IMR-90 (cell line): ENCODE data around the gene CALU. TPM values are rescaled to one million over a fixed set of nuclear protein-coding genes. Genes with fewer than 3 reads are reported as not detected.

Experiments
- ATAC-seq: fragments of 200-7000 bp; cut with Tn5 transposase; 2 replicates; pipeline ENCODE4 v1.9.1; 2020; ENCODE audit warnings: low read depth, mild to moderate bottlenecking, moderate library complexity
- BruUV-seq: library from RNA; stranded (reverse); fragments of 400-500 nt; replicated peaks from 2 replicates; lab custom pipeline; 2021; lab: Mats Ljungman, UMichigan
- CTCF ChIA-PET: fragments of 300-600 bp; formaldehyde crosslinking; extraction: SDS; loops from one replicate; lab custom pipeline; 2021; ENCODE audit warnings: antibody characterized with exemption; lab: Yijun Ruan, JAX
- POLR2A ChIA-PET: fragments of 300-600 bp; sonication (Branson Sonifier 250); formaldehyde crosslinking; loops from one replicate; lab custom pipeline; 2022; ENCODE audit warnings: antibody characterized with exemption; ENCODE audit not compliant: unreplicated experiment; lab: Charles Lee
- DNase-seq: peaks from one replicate; pipeline ENCODE4 v3.0.0; 2013
- H2AFZ ChIP-seq: replicated peaks from 2 replicates; pipeline ENCODE3; 2013; ENCODE audit warnings: low read length, mild to moderate bottlenecking; ENCODE audit not compliant: poor library complexity
- H2AK5ac ChIP-seq: 2 replicates; pipeline ENCODE4 v1.6.1; 2013; ENCODE audit warnings: low read depth, low read length, inconsistent platforms
- H2AK9ac ChIP-seq: replicated peaks from 2 replicates; pipeline ENCODE3; 2013; ENCODE audit warnings: mild to moderate bottlenecking, low read depth, low read length, moderate library complexity; ENCODE audit not compliant: poor library complexity
- H2BK120ac ChIP-seq: 2 replicates; pipeline ENCODE4 v1.6.1; 2013; ENCODE audit warnings: low read depth, low read length, inconsistent platforms
- H2BK15ac ChIP-seq: 3 replicates; pipeline ENCODE4 v1.6.1; 2013; ENCODE audit warnings: low read depth, low read length, inconsistent platforms
- H2BK20ac ChIP-seq: 2 replicates; pipeline ENCODE4 v1.6.1; 2013; ENCODE audit warnings: low read depth, mild to moderate bottlenecking, inconsistent platforms, low read length, moderate library complexity
- H2BK5ac ChIP-seq: 2 replicates; pipeline ENCODE4 v1.6.1; 2013; ENCODE audit warnings: mild to moderate bottlenecking, low read depth, low read length, inconsistent platforms; ENCODE audit not compliant: poor library complexity, severe bottlenecking
- H3K14ac ChIP-seq: replicated peaks from 2 replicates; pipeline ENCODE4 v1.6.1; 2013; ENCODE audit warnings: low read depth, low read length, inconsistent platforms
- H3K18ac ChIP-seq: 2 replicates; pipeline ENCODE4 v1.6.1; 2013; ENCODE audit warnings: low read depth, low read length, control low read depth
- H3K23ac ChIP-seq: 2 replicates; pipeline ENCODE4 v1.6.1; 2013; ENCODE audit warnings: low read depth, low read length, inconsistent platforms
- H3K27ac ChIP-seq: 2 replicates; pipeline ENCODE4 v1.5.1; 2013; ENCODE audit warnings: mild to moderate bottlenecking, control low read depth, low read length; ENCODE audit not compliant: insufficient read depth
- H3K27me3 ChIP-seq: 2 replicates; pipeline ENCODE4 v1.6.1; 2013; ENCODE audit warnings: low read length; ENCODE audit not compliant: control insufficient read depth, insufficient read depth
- H3K36me3 ChIP-seq: 2 replicates; pipeline ENCODE4 v1.6.1; 2013; ENCODE audit warnings: low read length, mixed read lengths; ENCODE audit not compliant: control insufficient read depth, insufficient read depth
- H3K4ac ChIP-seq: 2 replicates; pipeline ENCODE4 v1.6.1; 2013; ENCODE audit warnings: low read depth, low read length, inconsistent platforms
- H3K4me1 ChIP-seq: 2 replicates; pipeline ENCODE4 v1.6.1; 2013; ENCODE audit warnings: low read length, mixed read lengths; ENCODE audit not compliant: control insufficient read depth, insufficient read depth
- H3K4me2 ChIP-seq: 2 replicates; pipeline ENCODE4 v1.6.1; 2013; ENCODE audit warnings: low read depth, mild to moderate bottlenecking, control low read depth, low read length, moderate library complexity
- H3K4me3 ChIP-seq: 2 replicates; pipeline ENCODE4 v1.5.1; 2013; ENCODE audit warnings: low read depth, mild to moderate bottlenecking, control low read depth, low read length, moderate library complexity; ENCODE audit not compliant: insufficient read depth
- H3K56ac ChIP-seq: 2 replicates; pipeline ENCODE4 v1.6.1; 2013; ENCODE audit warnings: low read length, inconsistent platforms; ENCODE audit not compliant: insufficient read depth; ENCODE audit errors: extremely low read depth
- H3K79me1 ChIP-seq, 2 experiments: 2 replicates each; pipeline ENCODE4 v1.6.1; 2013; ENCODE audit warnings: low read length in 2 of 2, inconsistent platforms in 1 of 2, low read depth in 1 of 2
- H3K9ac ChIP-seq: 2 replicates; pipeline ENCODE4 v1.6.1; 2013; ENCODE audit warnings: low read depth, low read length, control low read depth
- H3K9me1 ChIP-seq: 2 replicates; pipeline ENCODE4 v1.6.1; 2013; ENCODE audit warnings: low read length, inconsistent platforms; ENCODE audit not compliant: insufficient read depth
- H3K9me3 ChIP-seq: 2 replicates; pipeline ENCODE4 v1.6.1; 2013; ENCODE audit warnings: low read length; ENCODE audit not compliant: control insufficient read depth, insufficient read depth
- H4K20me1 ChIP-seq: 2 replicates; pipeline ENCODE4 v1.6.1; 2013; ENCODE audit warnings: low read length, inconsistent platforms; ENCODE audit not compliant: insufficient read depth
- H4K5ac ChIP-seq: 2 replicates; pipeline ENCODE4 v1.6.1; 2013; ENCODE audit warnings: mild to moderate bottlenecking, low read depth, low read length, control low read depth
- H4K8ac ChIP-seq, 2 experiments: 2 replicates each; pipeline ENCODE4 v1.6.1; 2013; ENCODE audit warnings: low read depth in 2 of 2, low read length in 2 of 2, control low read depth in 1 of 2, inconsistent platforms in 1 of 2
- H4K91ac ChIP-seq: 2 replicates; pipeline ENCODE4 v1.6.1; 2013; ENCODE audit warnings: low read depth, low read length, inconsistent platforms; ENCODE audit not compliant: insufficient read depth
- BHLHE40 ChIP-seq: fragments of 150-350 bp; IDR thresholded peaks from 2 replicates; pipeline ENCODE4 v1.6.1; 2016; ENCODE audit warnings: mild to moderate bottlenecking, low read depth, low read length
- CEBPB ChIP-seq: IDR thresholded peaks from 2 replicates; pipeline ENCODE4 v1.6.1; 2012; ENCODE audit warnings: low read depth, low read length, improper control_type of control experiment
- CHD1 ChIP-seq: IDR thresholded peaks from 2 replicates; pipeline ENCODE4 v1.6.1; 2012; ENCODE audit warnings: low read depth, low read length, improper control_type of control experiment
- FOS ChIP-seq: fragments of 150-350 bp; IDR thresholded peaks from 2 replicates; pipeline ENCODE4 v1.6.1; 2016; ENCODE audit warnings: low read depth, low read length
- MAFK ChIP-seq: IDR thresholded peaks from 2 replicates; pipeline ENCODE4 v1.6.1; 2012; ENCODE audit warnings: low read depth, low read length, improper control_type of control experiment
- MAZ ChIP-seq: IDR thresholded peaks from 2 replicates; pipeline ENCODE4 v1.6.1; 2012; ENCODE audit warnings: low read depth, mild to moderate bottlenecking, low read length, improper control_type of control experiment, moderate library complexity, borderline replicate concordance
- NFE2L2 ChIP-seq: fragments of 150-350 bp; IDR thresholded peaks from 2 replicates; pipeline ENCODE4 v1.6.1; 2016; ENCODE audit warnings: low read depth, mild to moderate bottlenecking, low read length
- POLR2A ChIP-seq: IDR thresholded peaks from 2 replicates; pipeline ENCODE4 v1.6.1; 2012; ENCODE audit warnings: mild to moderate bottlenecking, low read depth, low read length
- RAD21 ChIP-seq: IDR thresholded peaks from 2 replicates; pipeline ENCODE4 v1.6.1; 2012; ENCODE audit warnings: low read length, improper control_type of control experiment
- RCOR1 ChIP-seq: IDR thresholded peaks from 2 replicates; pipeline ENCODE4 v1.6.1; 2012; ENCODE audit warnings: mild to moderate bottlenecking, low read length, improper control_type of control experiment; ENCODE audit not compliant: insufficient replicate concordance
- SMC3 ChIP-seq: fragments of 150-350 bp; IDR thresholded peaks from 2 replicates; pipeline ENCODE4 v1.6.1; 2016; ENCODE audit warnings: low read depth, mild to moderate bottlenecking, antibody characterized with exemption, low read length, moderate library complexity
- USF2 ChIP-seq: fragments of 150-350 bp; IDR thresholded peaks from 2 replicates; pipeline ENCODE4 v1.6.1; 2017; ENCODE audit warnings: mild to moderate bottlenecking, antibody characterized with exemption, low read length, low read depth
- WGBS, 2 experiments: methylation state at CpG; one replicate each; pipeline versions ENCODE4 v1.1.5 to v1.1.7; 2013; ENCODE audit warnings: missing lambda C conversion rate in 2 of 2; ENCODE audit not compliant: insufficient read length in 1 of 2; ENCODE audit errors: extremely low coverage in 2 of 2; 5-methylcytosine and 5-hydroxymethylcytosine counted together
- dilution Hi-C: fragments of 300-500 bp; cut with HindIII; formaldehyde crosslinking; loops from one replicate; pipeline ENCODE4 v1.14.3; 2018; ENCODE audit warnings: low sequenced_read_pairs; ENCODE audit not compliant: unreplicated experiment
- in situ Hi-C: fragments of 300-500 bp; cut with MboI; formaldehyde crosslinking; loops from 3 replicates; pipeline ENCODE4 v1.14.3; 2019; ENCODE audit warnings: low sequenced_read_pairs, inconsistent platforms, mixed read lengths
- intact Hi-C: fragments of 100-400 bp; cut with micrococcal nuclease; formaldehyde crosslinking; loops from 2 replicates; pipeline ENCODE4 v1.10.0; 2022
- polyA plus RNA-seq, 3 experiments: library from polyadenylated mRNA; depleted of rRNA; stranded (reverse); fragments of >200 nt; gene quantifications; 2 replicates each; pipeline ENCODE4 v1.2.3, GENCODE V29; 2012; ENCODE audit warnings: low replicate concordance in 1 of 3
- total RNA-seq: library from RNA; depleted of rRNA; stranded (reverse); fragments of >200 nt; gene quantifications from 2 replicates; pipeline ENCODE4 v1.2.3, GENCODE V29; 2012
- TF ChIP-seq, protein P1 (sequence below): fragments of 150-350 bp; IDR thresholded peaks from 2 replicates; pipeline ENCODE4 v1.6.1; 2016; ENCODE audit warnings: low read depth, mild to moderate bottlenecking, low read length, moderate library complexity, borderline replicate concordance
- TF ChIP-seq, protein P2 (sequence below): conservative IDR thresholded peaks from 2 replicates; pipeline ENCODE4 v1.5.1; 2012; ENCODE audit warnings: mild to moderate bottlenecking, low read depth, low read length, improper control_type of control experiment

Gene CALU
- total and polyA plus RNA-seq, 2 of the 4 experiments (the other 2 are of a cell fraction) = 421 to 525 TPM

- H3K27me3 ChIP-seq = no peaks in the 10 kb centered on the region
- no peak overlapping the region for H2AFZ ChIP-seq
- H3K4me2 ChIP-seq = no peak overlapping the region
- CTCF ChIA-PET = no interaction called here
- no peak overlapping the region for H4K91ac ChIP-seq
- H3K4me3 ChIP-seq = no peak overlapping the region
- TF ChIP-seq, protein P1, sequence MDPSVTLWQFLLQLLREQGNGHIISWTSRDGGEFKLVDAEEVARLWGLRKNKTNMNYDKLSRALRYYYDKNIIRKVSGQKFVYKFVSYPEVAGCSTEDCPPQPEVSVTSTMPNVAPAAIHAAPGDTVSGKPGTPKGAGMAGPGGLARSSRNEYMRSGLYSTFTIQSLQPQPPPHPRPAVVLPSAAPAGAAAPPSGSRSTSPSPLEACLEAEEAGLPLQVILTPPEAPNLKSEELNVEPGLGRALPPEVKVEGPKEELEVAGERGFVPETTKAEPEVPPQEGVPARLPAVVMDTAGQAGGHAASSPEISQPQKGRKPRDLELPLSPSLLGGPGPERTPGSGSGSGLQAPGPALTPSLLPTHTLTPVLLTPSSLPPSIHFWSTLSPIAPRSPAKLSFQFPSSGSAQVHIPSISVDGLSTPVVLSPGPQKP = no peak
- TF ChIP-seq USF2 (no peak), FOS (no peak), POLR2A (no peak), MAFK (no peak), NFE2L2 (no peak), BHLHE40 (no peak), RAD21 (no peak), SMC3 (no peak), CHD1 (no peak), RCOR1 (no peak), CEBPB (no peak), MAZ (no peak)
- TF ChIP-seq, protein P2, sequence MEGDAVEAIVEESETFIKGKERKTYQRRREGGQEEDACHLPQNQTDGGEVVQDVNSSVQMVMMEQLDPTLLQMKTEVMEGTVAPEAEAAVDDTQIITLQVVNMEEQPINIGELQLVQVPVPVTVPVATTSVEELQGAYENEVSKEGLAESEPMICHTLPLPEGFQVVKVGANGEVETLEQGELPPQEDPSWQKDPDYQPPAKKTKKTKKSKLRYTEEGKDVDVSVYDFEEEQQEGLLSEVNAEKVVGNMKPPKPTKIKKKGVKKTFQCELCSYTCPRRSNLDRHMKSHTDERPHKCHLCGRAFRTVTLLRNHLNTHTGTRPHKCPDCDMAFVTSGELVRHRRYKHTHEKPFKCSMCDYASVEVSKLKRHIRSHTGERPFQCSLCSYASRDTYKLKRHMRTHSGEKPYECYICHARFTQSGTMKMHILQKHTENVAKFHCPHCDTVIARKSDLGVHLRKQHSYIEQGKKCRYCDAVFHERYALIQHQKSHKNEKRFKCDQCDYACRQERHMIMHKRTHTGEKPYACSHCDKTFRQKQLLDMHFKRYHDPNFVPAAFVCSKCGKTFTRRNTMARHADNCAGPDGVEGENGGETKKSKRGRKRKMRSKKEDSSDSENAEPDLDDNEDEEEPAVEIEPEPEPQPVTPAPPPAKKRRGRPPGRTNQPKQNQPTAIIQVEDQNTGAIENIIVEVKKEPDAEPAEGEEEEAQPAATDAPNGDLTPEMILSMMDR = no peak
- H2BK15ac ChIP-seq = no peak overlapping the region
- no peak overlapping the region for H3K4ac ChIP-seq
- dilution Hi-C loops = no loop called here
- H3K14ac ChIP-seq = no peak overlapping the region
- H3K36me3 ChIP-seq = peaks cover 30% of the 10 kb centered on the region
- H3K23ac ChIP-seq = no peak overlapping the region
- H2BK5ac ChIP-seq = no peak overlapping the region
- peaks cover 10% of the 10 kb centered on the region for H3K9me1 ChIP-seq
- POLR2A ChIA-PET = no interaction called here
- in situ Hi-C loops = no loop called here
- H4K20me1 ChIP-seq = no peaks in the 10 kb centered on the region
- H3K4me1 ChIP-seq = peaks cover 10% of the 10 kb centered on the region
- H3K56ac ChIP-seq = no peak overlapping the region
- H2BK120ac ChIP-seq = no peak overlapping the region
- no peaks in the 10 kb centered on the region; a peak in 1 of 4 replicates for H3K79me1 ChIP-seq
- intact Hi-C loops = no loop called here
- no peak overlapping the region for H3K18ac ChIP-seq
- H3K9me3 ChIP-seq = no peaks in the 10 kb centered on the region
- DNase-seq = no peak
- no peak overlapping the region for H2AK5ac ChIP-seq
- H2BK20ac ChIP-seq = no peak overlapping the region
- 79% methylated on average over 6 of the region's 8 CpGs; no CpG with 5 or more reads in 1 of the 2 experiments for WGBS, 2 experiments
- ATAC-seq = no peak
- no peak overlapping the region for H3K27ac ChIP-seq
- H4K8ac ChIP-seq = no peak overlapping the region
- BruUV-seq = no TSS peak
- no peak overlapping the region for H3K9ac ChIP-seq
- no peak overlapping the region for H4K5ac ChIP-seq
- no peak overlapping the region for H2AK9ac ChIP-seq
These were observed 68.0 kb downstream of the CALU start for GRCh38 chr7:128807191-128807590.
